Vagina (tissue), 2 donors: ENCODE data around the gene AGPAT1. TPM values are rescaled to one million over a fixed set of nuclear protein-coding genes. Genes with fewer than 3 reads are reported as not detected.

Experiments used
- DNase-seq, 2 donors: peaks; one replicate each; pipeline ENCODE4 v3.0.0-alpha.2; 2017; ENCODE audit errors: extremely low spot score in 2 of 2
- H3K27ac ChIP-seq: fragments of 200-600 bp; sonication (generic); one replicate; pipeline ENCODE4 v1.5.1; 2019
- H3K27me3 ChIP-seq: fragments of 200-600 bp; sonication (generic); one replicate; pipeline ENCODE4 v1.5.1; 2019
- H3K36me3 ChIP-seq, 2 donors: fragments of 200-600 bp; sonication (generic); one replicate each; pipeline ENCODE4 v1.5.1; 2017 to 2019
- H3K4me1 ChIP-seq: fragments of 200-600 bp; sonication (generic); one replicate; pipeline ENCODE4 v1.5.1; 2019
- H3K4me3 ChIP-seq, 2 donors: fragments of 200-600 bp; sonication (generic); 1 replicate in 1 of 2; 2 replicates in 1 of 2; pipeline ENCODE4 v1.5.1; 2016 to 2019
- H3K9me3 ChIP-seq: fragments of 200-600 bp; sonication (generic); one replicate; pipeline ENCODE4 v1.5.1; 2019
- POLR2A ChIP-seq, 2 donors: fragments of 450-650 bp; IDR thresholded peaks; one replicate each; pipeline ENCODE4 v1.6.1; 2017; ENCODE audit warnings: antibody characterized with exemption in 2 of 2, mild to moderate bottlenecking in 2 of 2, moderate library complexity in 2 of 2
- POLR2AphosphoS5 ChIP-seq, 2 donors: sonication (generic); formaldehyde crosslinking; IDR thresholded peaks; one replicate each; pipeline ENCODE4 v1.9.0; 2017; ENCODE audit warnings: antibody characterized with exemption in 2 of 2, mild to moderate bottlenecking in 2 of 2, low read depth in 1 of 2; ENCODE audit not compliant: insufficient read depth in 1 of 2
- intact Hi-C: fragments of 100-400 bp; cut with DNase I; formaldehyde crosslinking; loops from one replicate; pipeline ENCODE4 v1.15.1; 2023
- total RNA-seq: library from RNA; depleted of rRNA; stranded (reverse); fragments of >200 nt; gene quantifications from one replicate; pipeline ENCODE4 v1.2.3, GENCODE V29; 2016
- TF ChIP-seq, protein P1 (sequence below), 3 experiments: fragments of 450-650 bp in 2 of 3; fragments of 200-600 bp in 1 of 3; sonication (generic) in 1 of 3; IDR thresholded peaks; one replicate each; pipeline ENCODE4 v1.5.1; 2017 to 2019; ENCODE audit warnings: antibody characterized with exemption in 3 of 3, mild to moderate bottlenecking in 2 of 3, moderate library complexity in 2 of 3

The AGPAT1 gene, protein sequence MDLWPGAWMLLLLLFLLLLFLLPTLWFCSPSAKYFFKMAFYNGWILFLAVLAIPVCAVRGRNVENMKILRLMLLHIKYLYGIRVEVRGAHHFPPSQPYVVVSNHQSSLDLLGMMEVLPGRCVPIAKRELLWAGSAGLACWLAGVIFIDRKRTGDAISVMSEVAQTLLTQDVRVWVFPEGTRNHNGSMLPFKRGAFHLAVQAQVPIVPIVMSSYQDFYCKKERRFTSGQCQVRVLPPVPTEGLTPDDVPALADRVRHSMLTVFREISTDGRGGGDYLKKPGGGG
- 35.1 TPM for total RNA-seq

DNA sequence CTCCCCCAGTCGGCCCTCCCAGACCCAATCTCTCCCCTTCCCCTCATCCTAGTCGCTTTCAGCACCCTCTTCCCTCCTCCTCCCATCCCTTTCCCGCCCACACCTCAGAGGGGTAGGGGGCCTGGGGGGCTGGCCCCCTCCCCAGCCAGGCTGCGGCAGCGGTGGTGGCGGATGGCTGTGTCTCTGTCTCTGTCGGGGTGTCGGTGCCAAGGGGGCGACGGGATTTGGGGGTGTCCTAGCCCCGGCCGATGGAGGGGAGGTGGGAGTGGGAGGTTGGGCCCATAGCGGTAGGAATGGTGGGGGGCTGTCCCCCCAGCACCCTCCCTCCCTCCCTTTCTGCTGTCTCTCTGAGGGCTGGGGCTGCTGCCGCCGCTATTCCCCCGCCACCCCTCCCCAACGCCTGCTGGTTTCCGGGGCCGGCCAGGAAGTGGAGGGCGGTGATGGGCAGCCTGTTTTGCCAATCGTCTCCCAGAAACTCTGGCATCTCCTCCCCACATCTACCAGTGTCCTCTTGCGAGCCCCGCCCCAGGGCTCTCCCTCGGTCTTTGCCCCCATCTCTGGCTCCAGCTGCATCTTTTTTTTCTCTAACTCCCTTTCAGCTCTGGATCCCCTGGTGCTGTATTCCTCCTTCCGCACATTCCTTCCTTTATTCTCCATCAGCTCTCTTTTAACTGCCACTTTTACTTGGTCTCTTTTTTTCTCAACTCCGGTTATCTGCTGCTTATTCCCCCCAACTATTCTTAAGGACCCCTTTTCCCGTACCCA, at the start of gene AGPAT1:
Gene AGPAT1, minus strand, starts transcription at position 374 of the 765 bp plus-strand sequence. CDS start 4,588 bp downstream, outside the sequence.
- DNase-seq = peak in 1 of 2 donors; percentile 98
- intact Hi-C loops = loop anchor here (10.0 kb wide), 1 partner anchor 51 kb away; the partner anchor contains the start of gene ATF6B
- H3K4me1 ChIP-seq = peaks cover 45% of the 10 kb centered on the region
- H3K36me3 ChIP-seq = peaks cover 0 to 13% of the 10 kb centered on the region in 2 donors
- peak within 1 kb of the TSS; percentile 81 to 93 for H3K4me3 ChIP-seq
- peak within 1 kb of the TSS; percentile 95 for H3K27ac ChIP-seq
- TF ChIP-seq POLR2AphosphoS5 (IDR thresholded peaks at IDR 0.05; ENCODE audit: insufficient read depth in 1 of 2, low read depth in 1 of 2) = peak; percentile 86 to 94
- peak; percentile 39 to 63 for TF ChIP-seq POLR2A (IDR thresholded peaks at IDR 0.05)
- TF ChIP-seq, protein P1, sequence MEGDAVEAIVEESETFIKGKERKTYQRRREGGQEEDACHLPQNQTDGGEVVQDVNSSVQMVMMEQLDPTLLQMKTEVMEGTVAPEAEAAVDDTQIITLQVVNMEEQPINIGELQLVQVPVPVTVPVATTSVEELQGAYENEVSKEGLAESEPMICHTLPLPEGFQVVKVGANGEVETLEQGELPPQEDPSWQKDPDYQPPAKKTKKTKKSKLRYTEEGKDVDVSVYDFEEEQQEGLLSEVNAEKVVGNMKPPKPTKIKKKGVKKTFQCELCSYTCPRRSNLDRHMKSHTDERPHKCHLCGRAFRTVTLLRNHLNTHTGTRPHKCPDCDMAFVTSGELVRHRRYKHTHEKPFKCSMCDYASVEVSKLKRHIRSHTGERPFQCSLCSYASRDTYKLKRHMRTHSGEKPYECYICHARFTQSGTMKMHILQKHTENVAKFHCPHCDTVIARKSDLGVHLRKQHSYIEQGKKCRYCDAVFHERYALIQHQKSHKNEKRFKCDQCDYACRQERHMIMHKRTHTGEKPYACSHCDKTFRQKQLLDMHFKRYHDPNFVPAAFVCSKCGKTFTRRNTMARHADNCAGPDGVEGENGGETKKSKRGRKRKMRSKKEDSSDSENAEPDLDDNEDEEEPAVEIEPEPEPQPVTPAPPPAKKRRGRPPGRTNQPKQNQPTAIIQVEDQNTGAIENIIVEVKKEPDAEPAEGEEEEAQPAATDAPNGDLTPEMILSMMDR (IDR thresholded peaks at IDR 0.05) = no peak
- no peaks in the 10 kb centered on the region for H3K9me3 ChIP-seq
- no peaks in the 10 kb centered on the region for H3K27me3 ChIP-seq

DNA sequence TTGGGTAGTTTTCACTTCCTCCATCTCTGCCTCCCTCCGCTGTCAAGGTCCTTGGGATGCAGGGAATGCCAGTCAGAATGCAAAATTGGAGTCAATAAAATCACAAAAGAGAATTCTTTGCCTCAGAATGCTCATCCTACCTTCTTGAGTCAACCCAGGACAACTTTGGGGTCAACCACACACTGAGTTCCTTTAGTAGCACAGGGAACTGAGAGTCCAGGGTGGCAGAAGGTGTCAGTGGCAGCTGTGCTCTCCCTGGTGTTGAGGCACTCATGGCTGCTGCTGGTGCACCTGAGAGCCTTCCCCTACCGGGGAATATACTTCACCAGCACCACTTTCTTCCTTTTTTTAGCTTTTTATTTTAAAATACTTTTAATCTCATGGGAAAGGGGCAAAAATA, 48.8 kb upstream of the AGPAT1 start:
- TF ChIP-seq, protein P1 (IDR thresholded peaks at IDR 0.05) = no peak
- no peak for TF ChIP-seq POLR2A (IDR thresholded peaks at IDR 0.05)
- TF ChIP-seq POLR2AphosphoS5 (IDR thresholded peaks at IDR 0.05; ENCODE audit: insufficient read depth in 1 of 2, low read depth in 1 of 2) = no peak
- intact Hi-C loops = no loop called here
- Histone ChIP-seq H3K27ac (no peak overlapping the region), H3K4me3 (no peak overlapping the region), H3K36me3 (no peaks in the 10 kb centered on the region), H3K4me1 (no peaks in the 10 kb centered on the region), H3K27me3 (no peaks in the 10 kb centered on the region), H3K9me3 (no peaks in the 10 kb centered on the region)
- DNase-seq = no peak

DNA sequence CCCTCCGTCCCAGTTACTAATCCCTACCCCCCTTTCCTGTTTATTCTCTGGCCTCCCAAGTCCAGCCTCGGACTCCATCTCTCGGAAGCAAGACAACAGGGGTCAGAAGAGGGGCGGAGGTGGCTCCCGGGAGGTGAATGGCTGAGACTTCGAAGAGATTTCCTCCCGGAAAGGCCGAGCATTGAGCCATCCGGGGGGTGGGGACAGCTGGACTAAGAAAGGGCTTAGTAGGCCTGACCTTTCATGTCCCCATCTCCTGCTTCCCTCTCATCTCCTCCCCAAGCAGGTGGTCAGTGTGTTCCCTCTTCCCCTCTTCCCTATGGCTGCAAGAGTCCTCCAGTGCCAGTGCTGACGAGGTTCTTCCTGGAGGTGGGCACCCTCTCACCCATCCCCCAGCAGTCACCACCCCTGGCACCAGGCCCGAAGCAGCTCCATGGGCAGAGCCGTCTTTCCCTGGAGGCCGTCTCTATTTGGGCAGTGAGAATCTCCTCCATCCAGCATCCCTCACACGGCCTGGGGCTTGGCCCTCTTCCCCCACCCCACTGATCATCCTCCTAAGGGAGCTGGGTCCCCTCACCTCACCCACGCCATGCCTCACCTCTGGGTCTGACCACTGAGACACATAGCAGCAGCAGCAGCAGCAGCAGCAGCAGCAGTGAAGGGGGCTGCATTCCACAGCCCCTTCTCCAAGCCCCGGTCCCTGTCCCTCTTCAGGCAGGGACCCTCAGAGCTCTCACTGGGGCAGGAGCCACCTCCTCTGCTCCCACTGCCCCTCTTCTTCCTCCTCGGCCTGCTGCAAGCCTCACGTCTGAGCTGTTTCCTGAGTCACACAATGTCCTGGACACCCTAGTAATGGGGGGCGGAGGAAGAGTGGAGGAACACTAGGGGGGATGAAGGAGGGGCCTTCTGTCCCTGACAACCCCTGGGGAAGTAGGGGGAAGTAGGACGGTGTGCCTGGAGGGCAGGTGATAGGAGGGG, 47.7 kb upstream of the AGPAT1 start, which contains the start of gene NOTCH4:
Gene NOTCH4, minus strand, starts transcription at position 810 of the 978 bp plus-strand sequence. Its CDS starts 139 bp downstream, at position 671.
- TF ChIP-seq POLR2A (IDR thresholded peaks at IDR 0.05) (no peak), POLR2AphosphoS5 (IDR thresholded peaks at IDR 0.05; ENCODE audit: insufficient read depth in 1 of 2, low read depth in 1 of 2) (no peak)
- TF ChIP-seq, protein P1 (IDR thresholded peaks at IDR 0.05) = no peak
- H3K36me3 ChIP-seq = no peaks in the 10 kb centered on the region
- no peaks in the 10 kb centered on the region for H3K4me1 ChIP-seq
- no peaks in the 10 kb centered on the region for H3K27me3 ChIP-seq
- peak within 1 kb of the TSS; percentile 27 for H3K27ac ChIP-seq
- DNase-seq = no peak
- intact Hi-C loops = no loop called here
- H3K9me3 ChIP-seq = no peaks in the 10 kb centered on the region
- peak within 1 kb of the TSS in 1 of 2 donors; percentile 16 for H3K4me3 ChIP-seq

DNA sequence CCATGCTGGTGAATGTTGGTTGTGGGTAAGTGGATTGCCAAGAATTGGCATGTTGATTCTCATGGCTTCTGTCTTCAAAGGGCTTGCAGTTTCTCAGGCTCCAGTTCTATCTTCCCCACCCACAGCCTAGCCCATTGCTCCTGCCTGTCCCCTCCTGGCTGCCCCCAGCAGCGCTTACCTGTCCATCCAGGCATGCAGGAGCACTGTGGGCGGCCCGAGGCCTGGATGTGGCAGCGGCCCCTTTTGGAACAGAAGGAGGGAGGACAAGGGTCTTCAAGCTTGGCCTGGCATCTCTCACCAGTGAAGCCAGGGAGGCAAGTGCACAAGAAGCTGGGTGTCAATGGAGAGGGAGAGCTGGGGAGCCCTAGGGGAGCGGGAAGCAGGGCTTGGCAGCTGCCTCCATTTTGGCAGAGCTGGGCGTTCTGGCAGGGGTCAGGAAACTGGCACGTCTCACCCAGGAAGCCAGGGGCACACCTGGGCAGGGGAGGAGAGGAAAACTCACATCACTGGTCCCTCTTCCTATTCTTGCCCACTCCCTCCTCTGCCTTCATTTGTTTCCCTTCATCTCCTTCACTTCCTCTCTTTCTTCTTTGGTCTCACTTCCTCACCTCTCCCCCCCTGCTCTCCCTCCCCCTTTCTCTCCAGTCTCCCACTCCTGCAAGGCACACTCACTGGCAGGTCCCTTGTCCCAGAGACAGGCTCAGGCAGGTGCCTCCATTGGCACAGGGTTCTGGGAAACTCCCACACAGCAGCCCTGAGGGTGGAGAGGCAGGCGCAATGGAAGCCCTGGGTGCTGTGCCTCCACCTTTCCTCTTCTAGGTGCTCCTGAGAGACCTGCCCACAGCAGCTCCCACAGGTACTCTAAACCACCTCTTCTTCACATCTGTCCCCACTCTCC, 46.7 kb upstream of the AGPAT1 start:
- TF ChIP-seq POLR2AphosphoS5 (IDR thresholded peaks at IDR 0.05; ENCODE audit: insufficient read depth in 1 of 2, low read depth in 1 of 2) = no peak
- TF ChIP-seq, protein P1 (IDR thresholded peaks at IDR 0.05) = no peak
- TF ChIP-seq POLR2A (IDR thresholded peaks at IDR 0.05) = no peak
- no peak for DNase-seq
- H3K4me1 ChIP-seq = no peaks in the 10 kb centered on the region
- H3K27me3 ChIP-seq = no peaks in the 10 kb centered on the region
- H3K36me3 ChIP-seq = no peaks in the 10 kb centered on the region
- no peaks in the 10 kb centered on the region for H3K9me3 ChIP-seq
- peak overlapping the region; percentile 27 for H3K27ac ChIP-seq
- H3K4me3 ChIP-seq = peak overlapping the region in 1 of 2 donors; percentile 16
- intact Hi-C loops = no loop called here
